Parathyroid adenoma (tissue), 2 donors: ENCODE measurements around the gene CASP9.

ENCODE experiments used
- H2AFZ ChIP-seq: fragments of 300-600 bp; sonication (generic); one replicate; pipeline ENCODE4 v1.7.0; 2017; ENCODE audit warnings: antibody characterized with exemption, mild to moderate bottlenecking
- H3K27ac ChIP-seq: fragments of 300-600 bp; sonication (generic); one replicate; pipeline ENCODE4 v1.7.0; 2017
- H3K27me3 ChIP-seq: fragments of 300-600 bp; sonication (generic); one replicate; pipeline ENCODE4 v1.7.0; 2017; ENCODE audit warnings: low read length; ENCODE audit not compliant: control insufficient read depth, insufficient read depth
- H3K36me3 ChIP-seq: fragments of 300-600 bp; sonication (generic); one replicate; pipeline ENCODE4 v1.7.0; 2017; ENCODE audit warnings: low read length; ENCODE audit not compliant: control insufficient read depth, insufficient read depth
- H3K4me1 ChIP-seq: fragments of 300-600 bp; sonication (generic); one replicate; pipeline ENCODE4 v1.7.0; 2017; ENCODE audit warnings: control low read depth
- H3K4me2 ChIP-seq: fragments of 300-600 bp; sonication (generic); one replicate; pipeline ENCODE4 v1.7.0; 2017; ENCODE audit warnings: low read length
- H3K4me3 ChIP-seq: fragments of 300-600 bp; sonication (generic); one replicate; pipeline ENCODE4 v1.7.0; 2017; ENCODE audit warnings: low read depth, low read length
- H3K79me2 ChIP-seq: fragments of 300-600 bp; sonication (generic); one replicate; pipeline ENCODE4 v1.7.0; 2017; ENCODE audit warnings: control low read depth
- H3K9ac ChIP-seq: fragments of 300-600 bp; sonication (generic); one replicate; pipeline ENCODE4 v1.7.0; 2017; ENCODE audit warnings: mild to moderate bottlenecking
- H3K9me3 ChIP-seq: fragments of 300-600 bp; sonication (generic); one replicate; pipeline ENCODE4 v1.7.0; 2017; ENCODE audit warnings: low read length; ENCODE audit not compliant: control insufficient read depth
- CTCF ChIP-seq: fragments of 300-600 bp; sonication (generic); IDR thresholded peaks from one replicate; pipeline ENCODE4 v1.7.0; 2017; ENCODE audit warnings: antibody characterized with exemption, mild to moderate bottlenecking
- donor health status: primary hyperparathyroidism.

CASP9 gene

GRCh38 chr1:15509586-15509985 lies 14.4 kb downstream of the CASP9 start:
- Histone ChIP-seq H3K36me3 (no peaks in the 10 kb centered on the region), H3K4me1 (no peaks in the 10 kb centered on the region)
- no peak for TF ChIP-seq CTCF

GRCh38 chr1:15508700-15509487 lies 15.1 kb downstream of the CASP9 start:
- Histone ChIP-seq H3K27ac (no peak overlapping the region), H3K4me2 (no peak overlapping the region), H3K4me3 (no peak overlapping the region), H3K9ac (no peak overlapping the region), H3K4me1 (no peaks in the 10 kb centered on the region), H2AFZ (no peak overlapping the region), H3K79me2 (no peaks in the 10 kb centered on the region), H3K36me3 (no peaks in the 10 kb centered on the region), H3K27me3 (no peaks in the 10 kb centered on the region), H3K9me3 (no peaks in the 10 kb centered on the region)
- TF ChIP-seq CTCF = no peak

More at GRCh38 chr1:15509586-15509985, 14.4 kb downstream of the CASP9 start:
- Histone ChIP-seq H3K79me2 (no peaks in the 10 kb centered on the region), H2AFZ (no peak overlapping the region), H3K27ac (no peak overlapping the region), H3K4me2 (no peak overlapping the region), H3K27me3 (no peaks in the 10 kb centered on the region), H3K9me3 (no peaks in the 10 kb centered on the region), H3K9ac (no peak overlapping the region), H3K4me3 (no peak overlapping the region)

- H3K36me3 ChIP-seq = no peaks in the 10 kb centered on the region
Measured at GRCh38 chr1:15507278-15507677, 16.7 kb downstream of the CASP9 start.

GRCh38 chr1:15506831-15507230 lies 17.2 kb downstream of the CASP9 start:
- TF ChIP-seq CTCF = no peak
- Histone ChIP-seq H3K27me3 (no peaks in the 10 kb centered on the region), H3K36me3 (no peaks in the 10 kb centered on the region), H2AFZ (no peak overlapping the region), H3K4me2 (no peak overlapping the region), H3K27ac (no peak overlapping the region), H3K79me2 (no peaks in the 10 kb centered on the region), H3K4me1 (no peaks in the 10 kb centered on the region), H3K4me3 (no peak overlapping the region), H3K9ac (no peak overlapping the region), H3K9me3 (no peaks in the 10 kb centered on the region)

More at GRCh38 chr1:15507278-15507677, 16.7 kb downstream of the CASP9 start:
- Histone ChIP-seq H3K27ac (no peak overlapping the region), H3K27me3 (no peaks in the 10 kb centered on the region), H3K4me2 (no peak overlapping the region), H3K9ac (no peak overlapping the region), H3K4me3 (no peak overlapping the region), H3K79me2 (no peaks in the 10 kb centered on the region), H2AFZ (no peak overlapping the region), H3K4me1 (no peaks in the 10 kb centered on the region), H3K9me3 (no peaks in the 10 kb centered on the region)
- TF ChIP-seq CTCF = no peak

GRCh38 chr1:15504436-15504835 lies 19.6 kb downstream of the CASP9 start:
- Histone ChIP-seq H3K27ac (no peak overlapping the region), H3K4me2 (no peak overlapping the region), H3K27me3 (no peaks in the 10 kb centered on the region), H3K4me3 (no peak overlapping the region), H3K79me2 (no peaks in the 10 kb centered on the region), H3K9me3 (no peaks in the 10 kb centered on the region), H3K36me3 (no peaks in the 10 kb centered on the region), H3K4me1 (no peaks in the 10 kb centered on the region), H3K9ac (no peak overlapping the region), H2AFZ (no peak overlapping the region)
- no peak for TF ChIP-seq CTCF
